WTC11 (cell line): ENCODE data around the gene HSBP1L1. TPM values are rescaled to one million over a fixed set of nuclear protein-coding genes. Genes with fewer than 3 reads are reported as not detected.
"Not testable (repeated sequence)": the region's sequence is repeated elsewhere in the genome, so short reads cannot be mapped to it uniquely, and the experiment has no call there.

Source experiments
- ATAC-seq: fragments of 200-7000 bp; cut with Tn5 transposase; 2 replicates; pipeline ENCODE4 v1.10.0; 2021; ENCODE audit warnings: mild to moderate bottlenecking, moderate library complexity
- CTCF ChIA-PET: fragments of 300-600 bp; sonication (Branson Sonifier 250); formaldehyde crosslinking; loops from one replicate; lab custom pipeline; 2021; ENCODE audit warnings: antibody characterized with exemption; lab: Charles Lee
- POLR2A ChIA-PET: fragments of 350-600 bp; sonication (Branson Sonifier 250); formaldehyde crosslinking; loops from one replicate; lab custom pipeline; 2021; ENCODE audit warnings: antibody characterized with exemption; lab: Charles Lee
- DNase-seq: peaks from one replicate; pipeline ENCODE4 v3.0.0; 2021; ENCODE audit warnings: low spot score
- H3K27ac Mint-ChIP-seq: 2 replicates; pipeline ENCODE4 v1.8.0; 2021; ENCODE audit warnings: mixed read lengths
- H3K27me3 Mint-ChIP-seq: 2 replicates; pipeline ENCODE4 v1.8.0; 2021; ENCODE audit warnings: low read depth, mild to moderate bottlenecking, moderate library complexity, mixed read lengths
- H3K36me3 Mint-ChIP-seq: 2 replicates; pipeline ENCODE4 v1.8.0; 2021; ENCODE audit warnings: mixed read lengths
- H3K4me1 Mint-ChIP-seq: 2 replicates; pipeline ENCODE4 v1.8.0; 2022; ENCODE audit warnings: mixed read lengths
- H3K4me3 Mint-ChIP-seq: 2 replicates; pipeline ENCODE4 v1.8.0; 2021; ENCODE audit warnings: mild to moderate bottlenecking, moderate library complexity, mixed read lengths
- H3K9me3 Mint-ChIP-seq: 2 replicates; pipeline ENCODE4 v1.8.0; 2021; ENCODE audit warnings: mixed read lengths
- ATF1 ChIP-seq: sonication (generic); formaldehyde crosslinking; IDR thresholded peaks from 2 replicates; pipeline ENCODE4 v1.8.1; 2023; ENCODE audit warnings: mild to moderate bottlenecking, moderate library complexity, missing genetic modification reagents
- ATF2 ChIP-seq: sonication (generic); formaldehyde crosslinking; IDR thresholded peaks from 2 replicates; pipeline ENCODE4 v1.8.1; 2022; ENCODE audit warnings: low read depth, missing genetic modification reagents, borderline replicate concordance
- ELF4 ChIP-seq: sonication (generic); formaldehyde crosslinking; IDR thresholded peaks from 2 replicates; pipeline ENCODE4 v1.8.1; 2022; ENCODE audit warnings: low read depth, mild to moderate bottlenecking, moderate library complexity, missing genetic modification reagents
- EMX1 ChIP-seq: fragments of 250-450 bp; sonication (Bioruptor Pico); IDR thresholded peaks from 2 replicates; pipeline ENCODE4 v1.8.0; 2021; ENCODE audit warnings: mild to moderate bottlenecking
- FOXJ3 ChIP-seq: sonication (generic); formaldehyde crosslinking; IDR thresholded peaks from 2 replicates; pipeline ENCODE4 v1.9.0; 2021; ENCODE audit warnings: missing genetic modification reagents, mild to moderate bottlenecking, borderline replicate concordance
- FOXK1 ChIP-seq: sonication (generic); formaldehyde crosslinking; IDR thresholded peaks from 2 replicates; pipeline ENCODE4 v1.8.0; 2022; ENCODE audit warnings: mild to moderate bottlenecking, moderate library complexity, missing genetic modification reagents
- FOXP4 ChIP-seq: sonication (generic); formaldehyde crosslinking; IDR thresholded peaks from 2 replicates; pipeline ENCODE4 v1.8.0; 2022; ENCODE audit warnings: mild to moderate bottlenecking, missing genetic modification reagents
- GABPB1 ChIP-seq: sonication (generic); formaldehyde crosslinking; IDR thresholded peaks from 2 replicates; pipeline ENCODE4 v1.8.1; 2023; ENCODE audit warnings: mild to moderate bottlenecking, missing genetic modification reagents
- GRHL2 ChIP-seq: fragments of 250-450 bp; sonication (Bioruptor Pico); IDR thresholded peaks from 2 replicates; pipeline ENCODE4 v1.8.0; 2022; ENCODE audit warnings: mild to moderate bottlenecking, moderate library complexity; ENCODE audit not compliant: insufficient replicate concordance, severe bottlenecking
- HMGA2 ChIP-seq: fragments of 250-450 bp; sonication (Bioruptor Pico); IDR thresholded peaks from 2 replicates; pipeline ENCODE4 v1.4.0; 2021; ENCODE audit warnings: mild to moderate bottlenecking, moderate library complexity
- IRF1 ChIP-seq: sonication (generic); formaldehyde crosslinking; IDR thresholded peaks from 2 replicates; pipeline ENCODE4 v1.8.0; 2023; ENCODE audit warnings: missing genetic modification reagents
- NFE2L1 ChIP-seq: sonication (generic); formaldehyde crosslinking; IDR thresholded peaks from 2 replicates; pipeline ENCODE4 v1.8.1; 2023; ENCODE audit warnings: missing genetic modification reagents
- NR1H2 ChIP-seq: sonication (generic); formaldehyde crosslinking; IDR thresholded peaks from 2 replicates; pipeline ENCODE4 v1.9.0; 2021; ENCODE audit warnings: mild to moderate bottlenecking, moderate library complexity, missing genetic modification reagents
- NR2C2 ChIP-seq: sonication (generic); formaldehyde crosslinking; IDR thresholded peaks from 2 replicates; pipeline ENCODE4 v1.8.0; 2022; ENCODE audit warnings: mild to moderate bottlenecking, missing genetic modification reagents
- RELA ChIP-seq: sonication (generic); formaldehyde crosslinking; IDR thresholded peaks from 2 replicates; pipeline ENCODE4 v1.8.1; 2022; ENCODE audit warnings: missing genetic modification reagents, mild to moderate bottlenecking, borderline replicate concordance
- SMAD4 ChIP-seq: sonication (generic); formaldehyde crosslinking; IDR thresholded peaks from 2 replicates; pipeline ENCODE4 v1.8.0; 2022; ENCODE audit warnings: mild to moderate bottlenecking, missing genetic modification reagents
- TEAD4 ChIP-seq: sonication (generic); formaldehyde crosslinking; IDR thresholded peaks from 2 replicates; pipeline ENCODE4 v1.8.0; 2022; ENCODE audit warnings: mild to moderate bottlenecking, missing genetic modification reagents
- ZBTB21 ChIP-seq: sonication (generic); formaldehyde crosslinking; IDR thresholded peaks from 2 replicates; pipeline ENCODE4 v1.8.1; 2023; ENCODE audit warnings: mild to moderate bottlenecking, missing genetic modification reagents, borderline replicate concordance
- ZNF423 ChIP-seq: fragments of 250-450 bp; sonication (Bioruptor Pico); IDR thresholded peaks from 2 replicates; pipeline ENCODE4 v2.1.2; 2022; ENCODE audit warnings: mild to moderate bottlenecking, moderate library complexity
- ZNF425 ChIP-seq: fragments of 250-450 bp; sonication (Bioruptor Pico); conservative IDR thresholded peaks from 2 replicates; pipeline ENCODE4 v1.9.0; 2021; ENCODE audit warnings: mild to moderate bottlenecking
- ZNF512 ChIP-seq: sonication (generic); formaldehyde crosslinking; IDR thresholded peaks from 2 replicates; pipeline ENCODE4 v1.8.1; 2022; ENCODE audit warnings: missing genetic modification reagents, borderline replicate concordance
- total RNA-seq: library from RNA; stranded (reverse); gene quantifications from 3 replicates; pipeline ENCODE4 v1.2.3, GENCODE V29; 2021
- TF ChIP-seq, protein P1 (sequence below): fragments of 250-450 bp; sonication (Bioruptor Pico); IDR thresholded peaks from 2 replicates; pipeline ENCODE4 v2.1.2; 2022; ENCODE audit warnings: mild to moderate bottlenecking, moderate library complexity
- TF ChIP-seq, protein P2 (sequence below): fragments of 250-450 bp; sonication (Bioruptor Pico); IDR thresholded peaks from 2 replicates; pipeline ENCODE4 v1.9.0; 2021; ENCODE audit warnings: moderate library complexity, mild to moderate bottlenecking, inconsistent platforms, borderline replicate concordance
- TF ChIP-seq, protein P3 (sequence below): sonication (generic); formaldehyde crosslinking; IDR thresholded peaks from 2 replicates; pipeline ENCODE4 v1.8.1; 2022; ENCODE audit warnings: low read depth, mild to moderate bottlenecking, moderate library complexity, missing genetic modification reagents, borderline replicate concordance

Gene HSBP1L1
- total RNA-seq, 1 experiment from 2014 or later: 1.4 TPM

DNA sequence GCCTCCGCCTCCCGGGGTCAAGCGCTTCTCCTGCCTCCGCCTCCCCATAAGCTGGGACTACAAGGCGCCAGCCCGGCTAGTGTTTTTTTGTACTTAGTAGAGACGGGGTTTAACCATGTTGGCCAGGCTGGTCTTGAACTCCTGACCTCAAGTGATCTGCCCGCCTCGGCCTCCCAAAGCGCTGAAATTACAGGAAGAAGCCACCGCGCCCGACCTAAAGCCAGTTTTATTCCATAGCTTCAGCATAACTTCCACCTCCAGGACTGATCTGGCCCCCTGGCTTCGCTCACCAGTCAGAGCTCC lies 24.7 kb downstream of the HSBP1L1 start:
- TF ChIP-seq NR2C2 (no peak), FOXP4 (no peak), RELA (CRISPR knock-in tag) (no peak), ATF1 (no peak), GRHL2 (no peak), ZNF425 (CRISPR knock-in tag) (no peak)
- TF ChIP-seq, protein P1, sequence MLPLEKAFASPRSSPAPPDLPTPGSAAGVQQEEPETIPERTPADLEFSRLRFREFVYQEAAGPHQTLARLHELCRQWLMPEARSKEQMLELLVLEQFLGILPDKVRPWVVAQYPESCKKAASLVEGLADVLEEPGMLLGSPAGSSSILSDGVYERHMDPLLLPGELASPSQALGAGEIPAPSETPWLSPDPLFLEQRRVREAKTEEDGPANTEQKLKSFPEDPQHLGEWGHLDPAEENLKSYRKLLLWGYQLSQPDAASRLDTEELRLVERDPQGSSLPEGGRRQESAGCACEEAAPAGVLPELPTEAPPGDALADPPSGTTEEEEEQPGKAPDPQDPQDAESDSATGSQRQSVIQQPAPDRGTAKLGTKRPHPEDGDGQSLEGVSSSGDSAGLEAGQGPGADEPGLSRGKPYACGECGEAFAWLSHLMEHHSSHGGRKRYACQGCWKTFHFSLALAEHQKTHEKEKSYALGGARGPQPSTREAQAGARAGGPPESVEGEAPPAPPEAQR (CRISPR knock-in tag): no peak
- ChIA-PET CTCF (interaction anchor here (0.7 to 2.5 kb wide), 2 partner anchors 55 to 171 kb away, joined by 4 to 5 read pairs; no protein-coding TSS in a partner anchor), POLR2A (no interaction called here)

DNA sequence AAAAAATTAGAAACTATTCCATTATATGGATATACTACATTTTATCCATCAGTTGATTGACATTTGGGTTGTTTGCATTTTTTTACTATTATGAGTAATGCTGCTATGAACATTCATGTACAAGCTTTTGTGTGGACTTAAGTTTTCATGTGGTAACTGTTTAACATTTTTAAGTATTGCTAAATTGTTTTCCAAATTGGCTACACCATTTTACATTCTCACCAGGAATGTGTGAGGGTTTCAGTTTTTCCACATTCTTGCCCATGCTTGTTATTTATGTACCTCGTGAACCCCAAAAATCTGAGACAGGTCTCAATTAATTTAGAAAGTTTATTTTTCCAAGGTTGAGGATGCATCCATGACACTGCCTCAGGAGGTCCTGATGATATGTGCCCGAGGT lies 27.1 kb downstream of the HSBP1L1 start:
- ChIA-PET CTCF (no interaction called here), POLR2A (no interaction called here)
- Mint-ChIP-seq H3K27me3 (peaks cover 3% of the 10 kb centered on the region; the same call in 1 of the 2 replicates), H3K27ac (no peak overlapping the region), H3K4me1 (peaks cover 40% of the 10 kb centered on the region), H3K36me3 (peaks cover 4% of the 10 kb centered on the region), H3K9me3 (no peaks in the 10 kb centered on the region), H3K4me3 (no peak overlapping the region)
- no peak for ATAC-seq
- TF ChIP-seq ATF2 (CRISPR knock-in tag) (no peak), SMAD4 (CRISPR knock-in tag) (no peak), ELF4 (CRISPR knock-in tag) (no peak), NFE2L1 (CRISPR knock-in tag) (no peak), FOXK1 (CRISPR knock-in tag) (no peak), TEAD4 (CRISPR knock-in tag) (no peak), ZNF423 (no peak), HMGA2 (no peak), EMX1 (CRISPR knock-in tag) (no peak), NR1H2 (CRISPR knock-in tag) (no peak), ZNF512 (CRISPR knock-in tag) (no peak), ZBTB21 (CRISPR knock-in tag) (no peak), GABPB1 (CRISPR knock-in tag) (no peak), IRF1 (CRISPR knock-in tag) (no peak), FOXJ3 (CRISPR knock-in tag) (no peak)
- TF ChIP-seq, protein P2, sequence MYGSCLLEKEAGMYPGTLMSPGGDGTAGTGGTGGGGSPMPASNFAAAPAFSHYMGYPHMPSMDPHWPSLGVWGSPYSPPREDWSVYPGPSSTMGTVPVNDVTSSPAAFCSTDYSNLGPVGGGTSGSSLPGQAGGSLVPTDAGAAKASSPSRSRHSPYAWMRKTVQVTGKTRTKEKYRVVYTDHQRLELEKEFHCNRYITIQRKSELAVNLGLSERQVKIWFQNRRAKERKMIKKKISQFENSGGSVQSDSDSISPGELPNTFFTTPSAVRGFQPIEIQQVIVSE (CRISPR knock-in tag): no peak
- TF ChIP-seq, protein P3, sequence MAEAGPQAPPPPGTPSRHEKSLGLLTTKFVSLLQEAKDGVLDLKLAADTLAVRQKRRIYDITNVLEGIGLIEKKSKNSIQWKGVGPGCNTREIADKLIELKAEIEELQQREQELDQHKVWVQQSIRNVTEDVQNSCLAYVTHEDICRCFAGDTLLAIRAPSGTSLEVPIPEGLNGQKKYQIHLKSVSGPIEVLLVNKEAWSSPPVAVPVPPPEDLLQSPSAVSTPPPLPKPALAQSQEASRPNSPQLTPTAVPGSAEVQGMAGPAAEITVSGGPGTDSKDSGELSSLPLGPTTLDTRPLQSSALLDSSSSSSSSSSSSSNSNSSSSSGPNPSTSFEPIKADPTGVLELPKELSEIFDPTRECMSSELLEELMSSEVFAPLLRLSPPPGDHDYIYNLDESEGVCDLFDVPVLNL: no peak
- DNase-seq: no peak

More for the DNA sequence above, 24.7 kb downstream of the HSBP1L1 start:
- no peak for DNase-seq
- Mint-ChIP-seq H3K4me3 (peak overlapping the region; percentile 93), H3K27me3 (no peaks in the 10 kb centered on the region), H3K27ac (no peak overlapping the region), H3K9me3 (no peaks in the 10 kb centered on the region), H3K36me3 (peaks cover 18% of the 10 kb centered on the region), H3K4me1 (peaks cover 39% of the 10 kb centered on the region)
- ATAC-seq: no peak

DNA sequence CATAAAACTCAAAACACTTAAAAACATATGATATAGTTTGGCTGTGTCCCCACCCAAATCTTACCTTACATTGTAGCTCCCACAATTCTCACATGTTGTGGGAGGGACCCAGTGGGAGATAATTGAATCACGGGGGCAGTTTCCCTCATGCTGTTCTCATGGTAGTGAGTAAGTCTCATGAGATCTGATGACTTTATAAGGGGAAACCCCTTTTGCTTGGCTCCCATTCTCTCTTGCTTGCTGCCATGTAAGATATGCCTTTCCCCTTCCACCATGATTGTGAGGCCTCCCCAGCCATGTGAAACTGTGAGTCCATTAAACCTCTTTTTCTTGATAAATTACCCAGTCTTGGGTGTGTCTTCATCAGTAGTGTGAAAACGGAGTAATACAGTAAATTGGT lies 35.3 kb downstream of the HSBP1L1 start:
- H3K27ac Mint-ChIP-seq, CTCF ChIA-PET, H3K4me3 Mint-ChIP-seq, POLR2A ChIA-PET, DNase-seq, H3K4me1 Mint-ChIP-seq, H3K36me3 Mint-ChIP-seq, ATAC-seq: not testable (repeated sequence)
- Mint-ChIP-seq H3K27me3 (peaks cover 13% of the 10 kb centered on the region; the same call in 1 of the 2 replicates), H3K9me3 (peaks cover 24% of the 10 kb centered on the region)
